Prostate gland (tissue), 2 donors: ENCODE data around the gene SMG6. TPM values are rescaled to one million over a fixed set of nuclear protein-coding genes. Genes with fewer than 3 reads are reported as not detected.

Experiments used
- DNase-seq: peaks from one replicate; pipeline ENCODE4 v3.0.0-alpha.2; 2019; ENCODE audit warnings: low spot score
- H3K27ac ChIP-seq, 2 donors: fragments of 200-600 bp; sonication (generic); 2 replicates each; pipeline ENCODE4 v1.5.1; 2017 to 2019
- H3K27me3 ChIP-seq: fragments of 200-600 bp; sonication (generic); replicated peaks from 2 replicates; pipeline ENCODE4 v1.5.1; 2019; ENCODE audit not compliant: insufficient read depth
- H3K36me3 ChIP-seq, 2 donors: fragments of 200-600 bp; sonication (generic); 1 replicate in 1 of 2; 2 replicates in 1 of 2; pipeline versions ENCODE4 v1.5.1 to v1.8.1; 2017 to 2019
- H3K4me1 ChIP-seq: fragments of 200-600 bp; sonication (generic); replicated peaks from 2 replicates; pipeline ENCODE4 v1.5.1; 2019
- H3K4me3 ChIP-seq, 2 donors: fragments of 200-600 bp; sonication (generic); 2 replicates each; pipeline ENCODE4 v1.5.1; 2017 to 2019
- H3K9me3 ChIP-seq: fragments of 200-600 bp; sonication (generic); 2 replicates; pipeline ENCODE4 v1.5.1; 2017
- POLR2A ChIP-seq: fragments of 450-650 bp; IDR thresholded peaks from one replicate; pipeline ENCODE4 v1.6.1; 2016; ENCODE audit warnings: antibody characterized with exemption, mild to moderate bottlenecking
- POLR2AphosphoS5 ChIP-seq: sonication (generic); formaldehyde crosslinking; IDR thresholded peaks from one replicate; pipeline ENCODE4 v1.6.1; 2017; ENCODE audit warnings: antibody characterized with exemption
- WGBS: methylation state at CpG from one replicate; pipeline ENCODE4 v1.1.5; 2018; 5-methylcytosine and 5-hydroxymethylcytosine counted together
- intact Hi-C: fragments of 100-400 bp; cut with DNase I; formaldehyde crosslinking; loops from one replicate; pipeline ENCODE4 v1.14.2; 2022
- total RNA-seq, 2 donors: library from RNA; depleted of rRNA; stranded (reverse); fragments of >200 nt; gene quantifications; one replicate each; pipeline ENCODE4 v1.1.0, GENCODE V29; 2016
- TF ChIP-seq, protein P1 (sequence below), 4 experiments: fragments of 200-600 bp in 2 of 4; fragments of 450-650 bp in 2 of 4; sonication (generic) in 2 of 4; IDR thresholded peaks; 1 replicate in 3 of 4; 2 replicates in 1 of 4; pipeline ENCODE4 v1.5.1; 2016 to 2019; ENCODE audit warnings: antibody characterized with exemption in 4 of 4, mild to moderate bottlenecking in 2 of 4, moderate library complexity in 2 of 4

The SMG6 gene
- total RNA-seq, 2 donors from 2014 or later, result 23.8 to 56.0 TPM

DNA sequence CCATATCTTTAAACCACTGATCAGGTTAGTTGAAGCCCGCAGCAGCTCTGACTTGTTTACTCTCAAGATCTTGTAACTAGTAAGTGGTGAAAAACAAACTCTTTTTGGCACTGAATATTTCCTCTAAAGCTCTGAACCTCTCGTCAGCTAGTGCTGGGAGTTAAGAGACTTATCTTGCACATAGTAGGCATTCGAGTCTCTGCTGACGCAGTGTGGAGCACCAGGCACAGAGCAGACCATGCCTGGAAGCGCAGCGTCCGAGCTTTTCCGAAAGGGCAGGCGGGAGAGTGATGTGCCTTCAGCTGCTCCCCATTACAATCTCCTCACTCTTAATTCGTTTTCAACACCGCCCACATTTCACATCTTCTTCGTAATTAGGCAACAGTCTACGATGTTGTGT, 63.0 kb downstream of the SMG6 start:
- WGBS, result 74% methylated on average over 13 of the region's 13 CpGs
- no peak for TF ChIP-seq POLR2AphosphoS5
- TF ChIP-seq, protein P1, sequence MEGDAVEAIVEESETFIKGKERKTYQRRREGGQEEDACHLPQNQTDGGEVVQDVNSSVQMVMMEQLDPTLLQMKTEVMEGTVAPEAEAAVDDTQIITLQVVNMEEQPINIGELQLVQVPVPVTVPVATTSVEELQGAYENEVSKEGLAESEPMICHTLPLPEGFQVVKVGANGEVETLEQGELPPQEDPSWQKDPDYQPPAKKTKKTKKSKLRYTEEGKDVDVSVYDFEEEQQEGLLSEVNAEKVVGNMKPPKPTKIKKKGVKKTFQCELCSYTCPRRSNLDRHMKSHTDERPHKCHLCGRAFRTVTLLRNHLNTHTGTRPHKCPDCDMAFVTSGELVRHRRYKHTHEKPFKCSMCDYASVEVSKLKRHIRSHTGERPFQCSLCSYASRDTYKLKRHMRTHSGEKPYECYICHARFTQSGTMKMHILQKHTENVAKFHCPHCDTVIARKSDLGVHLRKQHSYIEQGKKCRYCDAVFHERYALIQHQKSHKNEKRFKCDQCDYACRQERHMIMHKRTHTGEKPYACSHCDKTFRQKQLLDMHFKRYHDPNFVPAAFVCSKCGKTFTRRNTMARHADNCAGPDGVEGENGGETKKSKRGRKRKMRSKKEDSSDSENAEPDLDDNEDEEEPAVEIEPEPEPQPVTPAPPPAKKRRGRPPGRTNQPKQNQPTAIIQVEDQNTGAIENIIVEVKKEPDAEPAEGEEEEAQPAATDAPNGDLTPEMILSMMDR (IDR thresholded peaks at IDR 0.05), result no peak
- TF ChIP-seq POLR2A, result no peak
- no peaks in the 10 kb centered on the region for H3K36me3 ChIP-seq
- peak overlapping the region; percentile 25 to 49 for H3K27ac ChIP-seq
- H3K9me3 ChIP-seq, result no peaks in the 10 kb centered on the region
- intact Hi-C loops, result loop anchor here (5.0 kb wide), 1 partner anchor 42 kb away; no protein-coding TSS in a partner anchor
- H3K4me3 ChIP-seq, result no peak overlapping the region
- no peaks in the 10 kb centered on the region for H3K27me3 ChIP-seq
- DNase-seq, result no peak
- H3K4me1 ChIP-seq, result peaks cover 5% of the 10 kb centered on the region

DNA sequence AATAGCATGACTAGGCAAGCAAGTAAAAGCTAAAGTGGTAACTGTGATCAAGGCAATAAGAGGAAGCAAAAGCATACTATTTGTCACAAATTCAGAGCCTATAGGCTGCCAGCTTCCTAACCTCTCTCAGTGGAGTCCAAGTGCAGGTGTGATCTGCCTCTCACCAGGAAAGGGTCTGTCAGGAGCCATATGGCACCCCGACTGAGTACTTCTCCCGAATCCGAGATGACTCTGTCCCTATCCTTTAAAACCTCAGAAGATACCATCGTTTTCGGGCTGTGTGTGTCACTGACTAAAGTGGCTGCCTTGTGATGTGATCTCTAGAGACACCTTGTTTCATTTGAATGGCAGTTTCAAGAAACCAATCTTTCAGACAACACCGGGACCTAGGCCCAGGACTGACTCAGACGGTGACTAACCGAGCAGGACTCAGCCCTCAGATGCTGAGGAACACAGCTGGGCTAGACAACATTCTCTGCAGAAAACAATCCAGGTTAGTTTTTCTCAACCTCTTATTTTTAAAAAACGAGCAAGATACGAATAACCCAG, 63.6 kb downstream of the SMG6 start:
- peak overlapping the region; percentile 25 to 49 for H3K27ac ChIP-seq
- H3K36me3 ChIP-seq, result no peaks in the 10 kb centered on the region
- intact Hi-C loops, result loop anchor here (2.0 to 5.0 kb wide), 2 partner anchors 42 to 181 kb away; no protein-coding TSS in a partner anchor
- H3K4me3 ChIP-seq, result no peak overlapping the region
- WGBS, result 55% methylated on average over 10 of the region's 10 CpGs
- H3K27me3 ChIP-seq, result no peaks in the 10 kb centered on the region
- TF ChIP-seq POLR2AphosphoS5 (peak; percentile 12), POLR2A (no peak)
- TF ChIP-seq, protein P1 (IDR thresholded peaks at IDR 0.05), result no peak
- H3K9me3 ChIP-seq, result no peaks in the 10 kb centered on the region
- no peak for DNase-seq
- peaks cover 5% of the 10 kb centered on the region for H3K4me1 ChIP-seq

DNA sequence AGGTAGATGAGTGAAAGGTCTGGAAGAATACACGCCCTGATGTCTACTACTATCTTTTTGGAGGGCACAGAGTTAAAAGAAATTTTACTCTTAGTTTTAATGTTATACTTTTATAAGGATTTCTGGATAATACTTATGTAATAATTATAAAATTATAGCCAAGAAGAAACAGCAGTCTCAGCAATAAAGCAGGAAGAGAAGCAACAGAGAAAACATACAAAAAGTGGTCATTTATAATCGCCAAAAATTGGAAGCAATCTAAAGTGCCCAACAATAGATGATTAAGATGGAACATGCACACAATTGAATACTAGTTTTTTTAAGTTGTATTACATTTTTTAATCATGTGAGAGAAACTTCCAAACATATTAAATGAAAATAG, 64.4 kb downstream of the SMG6 start:
- Histone ChIP-seq H3K36me3 (no peaks in the 10 kb centered on the region), H3K4me3 (no peak overlapping the region), H3K9me3 (no peaks in the 10 kb centered on the region), H3K27me3 (no peaks in the 10 kb centered on the region), H3K4me1 (peaks cover 5% of the 10 kb centered on the region), H3K27ac (peak overlapping the region; percentile 41 to 44)
- TF ChIP-seq, protein P1 (IDR thresholded peaks at IDR 0.05), result no peak
- TF ChIP-seq POLR2AphosphoS5 (no peak), POLR2A (no peak)
- WGBS, result 75% methylated on average over 2 of the region's 2 CpGs
- intact Hi-C loops, result loop anchor here (2.0 kb wide), 1 partner anchor 180 kb away; no protein-coding TSS in a partner anchor
- DNase-seq, result no peak

DNA sequence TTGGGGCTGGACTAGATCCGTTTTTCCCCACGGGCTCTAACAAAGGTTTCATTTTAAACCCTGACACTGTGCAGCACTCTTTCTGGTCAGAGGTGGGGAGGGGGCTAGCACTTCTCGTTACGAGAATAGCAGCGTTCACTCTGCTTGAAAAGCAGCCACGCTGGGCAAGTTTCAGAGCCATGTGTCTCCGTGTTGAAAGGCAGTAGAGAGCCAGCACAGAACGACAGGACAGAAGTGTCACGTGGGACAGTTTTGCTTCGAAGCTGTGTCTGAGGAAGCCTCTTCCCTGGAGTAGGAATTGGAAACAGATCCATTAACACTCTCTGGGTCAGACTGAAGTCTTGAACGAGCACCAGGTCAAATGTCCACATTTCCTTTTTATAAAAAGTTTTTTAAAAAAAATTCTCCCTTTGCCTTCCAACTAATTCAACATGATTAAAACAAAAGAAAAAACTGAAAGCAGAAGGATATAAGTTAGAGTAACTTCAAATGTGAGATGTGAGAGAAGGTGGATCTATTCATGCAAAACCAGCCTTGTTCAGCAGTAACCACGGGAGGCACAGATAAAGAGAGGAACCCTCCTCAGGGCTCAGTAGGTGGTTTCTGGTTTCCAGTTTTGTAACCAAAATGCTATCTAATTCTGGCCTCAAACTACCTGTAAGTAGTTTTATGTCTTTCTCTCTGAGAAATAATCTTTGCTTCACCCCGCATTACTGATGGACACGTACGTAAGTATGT, 65.0 kb downstream of the SMG6 start:
- 28% methylated on average over 15 of the region's 15 CpGs for WGBS
- no peaks in the 10 kb centered on the region for H3K9me3 ChIP-seq
- peak; percentile 45 for DNase-seq
- peaks cover 5% of the 10 kb centered on the region for H3K4me1 ChIP-seq
- no peak for TF ChIP-seq POLR2A
- TF ChIP-seq, protein P1 (IDR thresholded peaks at IDR 0.05), result no peak
- peak; percentile 68 for TF ChIP-seq POLR2AphosphoS5
- no peak overlapping the region for H3K4me3 ChIP-seq
- no peaks in the 10 kb centered on the region for H3K27me3 ChIP-seq
- peak overlapping the region; percentile 41 to 44 for H3K27ac ChIP-seq
- H3K36me3 ChIP-seq, result no peaks in the 10 kb centered on the region
- intact Hi-C loops, result loop anchor here (2.0 kb wide), 1 partner anchor 180 kb away; no protein-coding TSS in a partner anchor
